ENCODE data around the gene SH3BGRL2. TPM values are rescaled to one million over a fixed set of nuclear protein-coding genes. Genes with fewer than 3 reads are reported as not detected.

The SH3BGRL2 gene
- total and polyA plus RNA-seq, 2 donors (not counting 1 experiment from before 2014, with no cell fraction given), result 0.01 TPM; not detected in 1

- intact Hi-C loops (cut with micrococcal nuclease), result no loop called here
- no peak overlapping the region for H3K27ac Mint-ChIP-seq
Measured at GRCh38 chr6:79719248-79719960, 88.3 kb downstream of the SH3BGRL2 start.

More at GRCh38 chr6:79719248-79719960, 88.3 kb downstream of the SH3BGRL2 start:
- TF ChIP-seq CTCF (IDR thresholded peaks at IDR 0.05) (no peak), EZH2 (IDR thresholded peaks at IDR 0.05; ENCODE audit: borderline replicate concordance, insufficient read depth, low read depth, low read length, poor library complexity, severe bottlenecking) (no peak)
- DNase-seq, result no peak
- no peak overlapping the region for H3K4me3 ChIP-seq (ENCODE audit: control extremely low read depth in 1 of 5, extremely low read depth in 1 of 5, insufficient read depth in 1 of 5, low read depth in 2 of 5, low read length in 4 of 5)
- no peak overlapping the region for H2AFZ ChIP-seq (ENCODE audit: insufficient read depth, low read depth, low read length, poor library complexity, severe bottlenecking)
- Mint-ChIP-seq H3K4me3 (no peak overlapping the region), H3K9me3 (ENCODE audit: insufficient read depth) (no peaks in the 10 kb centered on the region), H3K4me1 (no peaks in the 10 kb centered on the region), H3K27me3 (peaks cover under 1% of the 10 kb centered on the region)
- ChIA-PET CTCF (no interaction called here), POLR2A (no interaction called here)
- no peaks in the 10 kb centered on the region for H3K27me3 ChIP-seq (replicated peaks in 1 of 4; ENCODE audit: control extremely low read depth in 1 of 4, control insufficient read depth in 3 of 4, insufficient read depth in 4 of 4, low read length in 3 of 4)
- no peak overlapping the region for H3K27ac ChIP-seq (ENCODE audit: low read length in 2 of 2)
- H3K36me3 ChIP-seq (replicated peaks in 1 of 2; ENCODE audit: control extremely low read depth in 1 of 2, control insufficient read depth in 1 of 2, extremely low read depth in 1 of 2, insufficient read depth in 2 of 2, low read length in 1 of 2), result no peaks in the 10 kb centered on the region
- WGBS (ENCODE audit: insufficient coverage), result 86% methylated on average over 5 of the region's 6 CpGs
- no peak overlapping the region for H3K4me2 ChIP-seq (replicated peaks; ENCODE audit: low read depth, low read length, poor library complexity, severe bottlenecking)
- no peaks in the 10 kb centered on the region for H4K20me1 ChIP-seq (ENCODE audit: control insufficient read depth, insufficient read depth, low read length, poor library complexity, severe bottlenecking)
- no peaks in the 10 kb centered on the region for H3K79me2 ChIP-seq (ENCODE audit: control insufficient read depth, insufficient read depth, low read length)
- no peak for ATAC-seq (ENCODE audit: low read depth)
- H3K4me1 ChIP-seq (ENCODE audit: control insufficient read depth in 2 of 2, insufficient read depth in 2 of 2, low read length in 2 of 2), result no peaks in the 10 kb centered on the region
- H3K9me3 ChIP-seq (ENCODE audit: control extremely low read depth in 1 of 3, control insufficient read depth in 2 of 3, insufficient read depth in 1 of 3, low read length in 2 of 3), result no peaks in the 10 kb centered on the region
- no peak overlapping the region for H3K9ac ChIP-seq (ENCODE audit: low read length)

Data from B cell (primary cell).